Lung (tissue), 12 donors: ENCODE results near the gene FRMD4A. TPM values are rescaled to one million over a fixed set of nuclear protein-coding genes. Genes with fewer than 3 reads are reported as not detected.

Source experiments
- ATAC-seq: fragments of 200-7000 bp; cut with Tn5 transposase; one replicate; pipeline ENCODE4 v1.9.1; 2020; ENCODE audit warnings: moderate number of reproducible peaks; ENCODE audit not compliant: insufficient read depth, low FRiP score
- DNase-seq, 3 donors: peaks; one replicate each; pipeline ENCODE4 v3.0.0-alpha.2; 2013 to 2017
- H3K27ac ChIP-seq, 2 donors: one replicate each; pipeline ENCODE4 v1.5.1; 2013; ENCODE audit warnings: mild to moderate bottlenecking in 2 of 2, moderate library complexity in 2 of 2, control low read depth in 1 of 2, inconsistent platforms in 1 of 2, low read depth in 1 of 2, low read length in 1 of 2
- H3K27me3 ChIP-seq, 3 donors: one replicate each; pipeline ENCODE4 v1.5.1; 2013; ENCODE audit warnings: low read length in 2 of 3; ENCODE audit not compliant: control insufficient read depth in 3 of 3, insufficient read depth in 3 of 3
- H3K36me3 ChIP-seq, 4 donors: one replicate each; pipeline ENCODE4 v1.5.1; 2013; ENCODE audit warnings: low read length in 4 of 4, mild to moderate bottlenecking in 1 of 4, moderate library complexity in 1 of 4; ENCODE audit not compliant: control insufficient read depth in 4 of 4, insufficient read depth in 4 of 4
- H3K4me1 ChIP-seq, 5 donors: one replicate each; pipeline ENCODE4 v1.5.1; 2013; ENCODE audit warnings: low read length in 5 of 5, mild to moderate bottlenecking in 2 of 5, moderate library complexity in 1 of 5; ENCODE audit not compliant: control insufficient read depth in 5 of 5, insufficient read depth in 5 of 5
- H3K4me3 ChIP-seq: one replicate; pipeline ENCODE4 v1.5.1; 2013; ENCODE audit warnings: mild to moderate bottlenecking, control low read depth, moderate library complexity
- H3K9ac ChIP-seq, 2 donors: one replicate each; pipeline ENCODE4 v1.5.1; 2013; ENCODE audit warnings: low read length in 2 of 2, control low read depth in 1 of 2; ENCODE audit not compliant: insufficient read depth in 1 of 2
- H3K9me3 ChIP-seq, 4 donors: one replicate each; pipeline ENCODE4 v1.5.1; 2013; ENCODE audit warnings: low read length in 3 of 4, mild to moderate bottlenecking in 1 of 4, moderate library complexity in 1 of 4; ENCODE audit not compliant: control insufficient read depth in 4 of 4, insufficient read depth in 3 of 4
- CTCF ChIP-seq: IDR thresholded peaks from 2 replicates; pipeline ENCODE4 v1.5.1; 2012; ENCODE audit warnings: mild to moderate bottlenecking; ENCODE audit errors: control extremely low read depth, extremely low read depth
- WGBS, 2 donors: extraction: QIAGEN DNeasy Blood & Tissue Kit; methylation state at CpG; one replicate each; pipeline ENCODE4 v1.1.7; 2013; 5-methylcytosine and 5-hydroxymethylcytosine counted together
- polyA plus RNA-seq, 2 donors: library from polyadenylated mRNA; stranded (reverse); fragments of 200-250 nt; gene quantifications; one replicate each; pipeline ENCODE4 v1.2.1, GENCODE V29; 2013
- total RNA-seq, 2 donors: library from RNA; depleted of rRNA in 1 of 2; stranded (reverse); fragments of >200 nt in 1 of 2; gene quantifications; one replicate each; pipeline ENCODE4 v1.2.1, GENCODE V29; 2014 to 2021
- donor health status: control.
- donor health status: control.
- donor health status: Bipolar disorder and iron deficiency.
- donor health status: healthy.
- donor health status: DM: yes; HTN: yes; CAD: no.

FRMD4A gene
- total and polyA plus RNA-seq, 4 donors, result 12.0 to 64.5 (median 29.3) TPM

DNA sequence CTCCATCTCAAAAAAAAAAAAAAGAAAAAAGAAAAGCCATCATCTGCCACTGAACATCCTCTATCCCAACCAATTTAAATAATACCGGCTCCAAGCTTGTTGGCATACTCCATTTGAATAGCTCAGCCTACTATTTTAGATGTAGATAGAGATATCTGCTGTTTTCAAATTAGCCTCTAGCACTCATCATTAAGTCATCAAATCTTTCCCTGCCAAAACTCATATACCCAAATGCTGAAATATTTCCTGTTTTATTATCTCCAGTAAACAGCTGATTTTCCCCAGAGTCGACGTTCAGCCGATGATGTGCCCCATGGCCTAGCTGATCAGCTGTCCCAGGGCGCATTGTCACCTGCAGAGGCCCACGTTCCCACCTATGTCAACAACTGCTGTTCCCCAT lies 34.5 kb upstream of the FRMD4A start:
- H3K9ac ChIP-seq, result no peak overlapping the region
- H3K27ac ChIP-seq, result no peak overlapping the region
- DNase-seq (peak in 2 of 3 donors; percentile 40 to 67), ATAC-seq (no peak)
- H3K4me1 ChIP-seq, result no peaks in the 10 kb centered on the region
- H3K9me3 ChIP-seq, result peaks cover 0 to 4% (median 0%) of the 10 kb centered on the region in 4 donors
- WGBS, 2 donors, result 64 to 74% methylated on average over 6 of the region's 6 CpGs
- H3K27me3 ChIP-seq, result peaks cover 0 to 3% (median 0%) of the 10 kb centered on the region in 3 donors
- no peaks in the 10 kb centered on the region for H3K36me3 ChIP-seq
- no peak for TF ChIP-seq CTCF
- H3K4me3 ChIP-seq, result no peak overlapping the region

GRCh38 chr10:14362104-14362503 lies 31.4 kb upstream of the FRMD4A start:
- H3K36me3 ChIP-seq, result no peaks in the 10 kb centered on the region
- H3K9ac ChIP-seq, result no peak overlapping the region
- H3K9me3 ChIP-seq, result peaks cover 0 to 4% (median 0%) of the 10 kb centered on the region in 4 donors
- no peak for TF ChIP-seq CTCF
- no peak overlapping the region for H3K4me3 ChIP-seq
- no peak for DNase-seq
- ATAC-seq, result no peak
- no peak overlapping the region for H3K27ac ChIP-seq
- peaks cover 0 to 3% (median 0%) of the 10 kb centered on the region in 3 donors for H3K27me3 ChIP-seq
- H3K4me1 ChIP-seq, result no peaks in the 10 kb centered on the region

GRCh38 chr10:14360961-14361360 lies 30.2 kb upstream of the FRMD4A start:
- ATAC-seq (no peak), DNase-seq (no peak)
- H3K27me3 ChIP-seq, result peaks cover 0 to 3% (median 0%) of the 10 kb centered on the region in 3 donors
- H3K4me3 ChIP-seq, result no peak overlapping the region
- 91 to 100% methylated on average over 1 of the region's 1 CpG for WGBS, 2 donors
- no peak overlapping the region for H3K9ac ChIP-seq
- no peak overlapping the region for H3K27ac ChIP-seq
- no peaks in the 10 kb centered on the region for H3K36me3 ChIP-seq
- peaks cover 0 to 4% (median 0%) of the 10 kb centered on the region in 4 donors for H3K9me3 ChIP-seq
- no peaks in the 10 kb centered on the region for H3K4me1 ChIP-seq
- no peak for TF ChIP-seq CTCF

- Histone ChIP-seq H3K27ac (no peak overlapping the region), H3K9ac (no peak overlapping the region), H3K27me3 (peaks cover 0 to 3% (median 0%) of the 10 kb centered on the region in 3 donors), H3K4me1 (no peaks in the 10 kb centered on the region), H3K4me3 (no peak overlapping the region), H3K9me3 (peaks cover 0 to 4% (median 0%) of the 10 kb centered on the region in 4 donors), H3K36me3 (no peaks in the 10 kb centered on the region)
- ATAC-seq (no peak), DNase-seq (no peak)
- 58 to 67% methylated on average over 4 of the region's 4 CpGs for WGBS, 2 donors
- TF ChIP-seq CTCF, result no peak
Observed at GRCh38 chr10:14360515-14360914, 29.8 kb upstream of the FRMD4A start.
